ENCODE measurements around the gene TIGD3.

GRCh38 chr11:65310736-65311135 is 43.8 kb upstream of the TIGD3 start:
- no peak for TF ChIP-seq POLR2AphosphoS5 (IDR thresholded peaks at IDR 0.05; ENCODE audit: low read depth, low read length)
- TF ChIP-seq TAF1 (IDR thresholded peaks at IDR 0.05; ENCODE audit: borderline replicate concordance, insufficient read depth, low read length) = no peak
- TF ChIP-seq REST (IDR thresholded peaks at IDR 0.05; ENCODE audit: insufficient read depth in 1 of 2, low read depth in 2 of 2, low read length in 2 of 2) = no peak
- no peak for TF ChIP-seq SIN3A (IDR thresholded peaks at IDR 0.05; ENCODE audit: borderline replicate concordance, insufficient read depth, low read length)

Measured in PFSK-1 (cell line).